ENCODE measurements around the gene FTCDNL1. TPM values are rescaled to one million over a fixed set of nuclear protein-coding genes. Genes with fewer than 3 reads are reported as not detected.

Gene FTCDNL1
- total RNA-seq, 1 donor from 2014 or later: 3.4 TPM

DNA sequence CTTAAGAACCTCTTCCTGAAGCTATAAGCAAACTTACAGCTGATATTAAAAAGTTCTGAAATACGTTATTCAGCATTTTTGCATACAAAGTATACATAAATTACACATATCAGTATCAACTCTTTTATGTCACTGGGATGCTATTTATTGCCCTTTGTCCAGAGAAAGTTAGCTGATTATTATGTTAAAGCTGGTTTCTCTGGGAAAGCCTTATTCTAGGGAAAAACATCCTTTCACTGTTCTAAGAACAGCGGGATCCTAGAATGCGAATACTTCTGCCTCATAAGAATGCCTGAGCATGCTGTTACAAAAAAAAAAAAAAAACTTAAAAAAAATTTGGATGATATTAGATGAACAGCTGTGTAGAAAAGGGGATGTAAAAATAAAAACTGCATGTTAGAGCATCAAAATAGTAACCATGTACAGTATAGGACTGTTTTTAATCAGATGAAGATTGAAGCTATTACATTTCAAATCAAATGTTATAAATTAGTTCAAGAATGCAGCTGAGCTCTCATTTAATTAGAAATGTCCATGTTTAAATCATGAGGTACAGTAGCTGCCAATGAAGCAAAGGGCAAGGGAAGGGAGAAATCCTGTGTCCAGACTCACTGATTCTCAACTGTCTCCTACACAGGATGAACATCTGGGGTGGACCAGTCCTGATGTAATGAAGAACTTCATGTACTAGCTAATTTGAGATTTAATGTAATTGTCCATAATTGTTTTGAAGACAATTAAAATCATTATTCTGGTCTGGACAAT, 8.2 kb downstream of the FTCDNL1 start:
- intact Hi-C loops (cut with DNase I): no loop called here
- H3K4me3 ChIP-seq: no peak overlapping the region
- no peaks in the 10 kb centered on the region for H3K27me3 ChIP-seq
- no peaks in the 10 kb centered on the region for H3K4me1 ChIP-seq
- DNase-seq (ENCODE audit: low spot score in 2 of 2): no peak
- H3K9me3 ChIP-seq: no peaks in the 10 kb centered on the region
- H3K36me3 ChIP-seq: no peaks in the 10 kb centered on the region
- no peak overlapping the region for H3K27ac ChIP-seq
- TF ChIP-seq, protein P1, sequence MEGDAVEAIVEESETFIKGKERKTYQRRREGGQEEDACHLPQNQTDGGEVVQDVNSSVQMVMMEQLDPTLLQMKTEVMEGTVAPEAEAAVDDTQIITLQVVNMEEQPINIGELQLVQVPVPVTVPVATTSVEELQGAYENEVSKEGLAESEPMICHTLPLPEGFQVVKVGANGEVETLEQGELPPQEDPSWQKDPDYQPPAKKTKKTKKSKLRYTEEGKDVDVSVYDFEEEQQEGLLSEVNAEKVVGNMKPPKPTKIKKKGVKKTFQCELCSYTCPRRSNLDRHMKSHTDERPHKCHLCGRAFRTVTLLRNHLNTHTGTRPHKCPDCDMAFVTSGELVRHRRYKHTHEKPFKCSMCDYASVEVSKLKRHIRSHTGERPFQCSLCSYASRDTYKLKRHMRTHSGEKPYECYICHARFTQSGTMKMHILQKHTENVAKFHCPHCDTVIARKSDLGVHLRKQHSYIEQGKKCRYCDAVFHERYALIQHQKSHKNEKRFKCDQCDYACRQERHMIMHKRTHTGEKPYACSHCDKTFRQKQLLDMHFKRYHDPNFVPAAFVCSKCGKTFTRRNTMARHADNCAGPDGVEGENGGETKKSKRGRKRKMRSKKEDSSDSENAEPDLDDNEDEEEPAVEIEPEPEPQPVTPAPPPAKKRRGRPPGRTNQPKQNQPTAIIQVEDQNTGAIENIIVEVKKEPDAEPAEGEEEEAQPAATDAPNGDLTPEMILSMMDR (IDR thresholded peaks at IDR 0.05): no peak

DNA sequence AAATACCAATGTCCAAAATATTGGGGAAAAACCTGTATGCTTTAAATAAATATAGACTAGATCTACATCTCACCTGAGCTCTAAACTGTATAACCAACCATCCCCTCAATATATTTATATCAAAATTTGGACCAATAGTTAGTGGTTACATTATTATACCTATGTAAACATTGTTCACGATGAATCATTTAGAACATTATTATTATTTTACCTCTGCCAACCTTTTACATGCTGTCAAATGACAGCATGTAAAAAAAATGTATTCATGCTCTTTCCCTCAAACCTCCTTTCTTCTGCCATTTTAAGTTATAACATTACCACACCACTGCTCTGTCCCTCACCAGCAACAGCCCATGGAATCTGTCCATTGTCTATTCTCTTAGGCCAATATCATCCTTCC, 9.6 kb downstream of the FTCDNL1 start:
- Histone ChIP-seq H3K27ac (no peak overlapping the region), H3K9me3 (no peaks in the 10 kb centered on the region), H3K36me3 (no peaks in the 10 kb centered on the region), H3K27me3 (no peaks in the 10 kb centered on the region), H3K4me3 (no peak overlapping the region), H3K4me1 (no peaks in the 10 kb centered on the region)
- intact Hi-C loops (cut with DNase I): no loop called here
- no peak for DNase-seq (ENCODE audit: low spot score in 2 of 2)
- TF ChIP-seq, protein P1 (IDR thresholded peaks at IDR 0.05): no peak

DNA sequence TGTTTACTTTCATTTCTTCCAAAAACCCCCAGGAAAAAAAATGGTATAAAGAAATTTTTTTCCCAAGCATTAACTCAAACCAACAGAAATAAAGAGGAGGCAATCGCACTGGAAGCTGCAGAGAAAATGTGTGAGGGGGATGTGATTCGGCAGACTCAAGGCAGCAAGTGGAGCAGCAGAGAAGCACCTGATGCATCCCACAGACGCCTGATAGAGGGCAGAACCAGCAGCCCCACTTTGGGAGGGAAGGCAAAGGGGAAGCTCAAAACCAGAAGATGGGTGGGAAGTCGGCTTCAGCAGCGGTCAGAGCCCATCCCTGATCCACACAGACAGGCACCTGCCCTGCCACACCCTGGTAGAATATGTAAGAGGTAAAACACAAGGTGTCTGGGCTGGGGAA, 12.6 kb downstream of the FTCDNL1 start:
- Histone ChIP-seq H3K36me3 (no peaks in the 10 kb centered on the region), H3K27ac (no peak overlapping the region), H3K27me3 (no peaks in the 10 kb centered on the region), H3K9me3 (no peaks in the 10 kb centered on the region), H3K4me3 (no peak overlapping the region), H3K4me1 (no peaks in the 10 kb centered on the region)
- no peak for DNase-seq (ENCODE audit: low spot score in 2 of 2)
- TF ChIP-seq, protein P1 (IDR thresholded peaks at IDR 0.05): no peak
- intact Hi-C loops (cut with DNase I): no loop called here

DNA sequence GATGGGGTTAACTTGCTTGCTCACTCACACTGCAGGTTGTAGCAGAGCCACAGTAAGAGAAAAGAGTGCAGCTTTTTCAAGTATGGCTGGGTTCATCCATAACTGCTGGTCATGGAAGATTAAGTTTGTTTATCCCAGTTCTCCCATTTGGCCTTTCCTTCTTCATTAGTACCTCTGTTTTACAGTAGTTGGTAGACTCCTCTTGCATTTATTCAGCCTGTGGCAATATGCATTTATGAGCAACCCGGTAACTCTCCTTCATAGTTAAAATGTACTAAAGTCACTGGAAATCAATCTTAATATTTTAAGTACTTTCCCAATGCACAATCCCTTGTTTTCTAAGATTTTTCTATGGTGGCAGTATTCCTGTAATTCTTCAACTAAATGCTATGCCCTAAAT, 14.0 kb downstream of the FTCDNL1 start:
- intact Hi-C loops (cut with DNase I): no loop called here
- Histone ChIP-seq H3K36me3 (no peaks in the 10 kb centered on the region), H3K4me3 (no peak overlapping the region), H3K9me3 (no peaks in the 10 kb centered on the region), H3K4me1 (no peaks in the 10 kb centered on the region), H3K27ac (no peak overlapping the region), H3K27me3 (no peaks in the 10 kb centered on the region)
- no peak for DNase-seq (ENCODE audit: low spot score in 2 of 2)
- TF ChIP-seq, protein P1 (IDR thresholded peaks at IDR 0.05): no peak

DNA sequence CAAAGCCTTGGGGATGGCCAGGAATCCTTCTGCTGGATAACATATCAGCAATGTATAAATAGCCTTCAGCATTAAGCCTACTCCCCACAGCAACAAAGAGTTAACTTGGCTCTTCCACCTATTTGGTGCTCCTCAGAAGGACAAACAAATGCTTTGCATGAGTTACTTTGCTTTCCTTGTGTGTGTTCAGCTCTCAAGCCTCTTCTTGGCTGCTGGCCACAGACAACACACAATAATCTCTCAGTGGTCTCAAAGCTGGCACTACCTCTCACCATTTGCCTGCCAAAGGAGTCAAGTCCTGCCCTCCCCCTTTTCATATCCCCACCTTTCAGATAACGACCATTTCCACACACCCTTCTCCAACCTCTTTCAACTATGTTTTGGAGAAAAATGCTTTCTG, 17.5 kb downstream of the FTCDNL1 start:
- no peak overlapping the region for H3K4me3 ChIP-seq
- H3K9me3 ChIP-seq: no peaks in the 10 kb centered on the region
- no peak overlapping the region for H3K27ac ChIP-seq
- H3K27me3 ChIP-seq: no peaks in the 10 kb centered on the region
- no peak for DNase-seq (ENCODE audit: low spot score in 2 of 2)
- no peaks in the 10 kb centered on the region for H3K36me3 ChIP-seq
- no peaks in the 10 kb centered on the region for H3K4me1 ChIP-seq
- TF ChIP-seq, protein P1 (IDR thresholded peaks at IDR 0.05): no peak
- intact Hi-C loops (cut with DNase I): no loop called here

All from ascending aorta (tissue), 2 donors.